SU-DHL-6 (cell line): ENCODE measurements around the gene TMEM245.

Source experiments
- EZH2phosphoT487 ChIP-seq: fragments of 200-600 bp; sonication (generic), shearing (Covaris generic); conservative IDR thresholded peaks from 2 replicates; pipeline ENCODE4 v1.6.1; 2018; ENCODE audit warnings: mild to moderate bottlenecking, antibody characterized with exemption, low read length, moderate library complexity, mixed read lengths
- TF ChIP-seq, protein P1 (sequence below): fragments of 200-600 bp; sonication (generic); IDR thresholded peaks from one replicate; pipeline ENCODE4 v1.5.1; 2017; ENCODE audit warnings: antibody characterized with exemption, mild to moderate bottlenecking, low read length, moderate library complexity; ENCODE audit not compliant: insufficient read depth, poor library complexity, severe bottlenecking

DNA sequence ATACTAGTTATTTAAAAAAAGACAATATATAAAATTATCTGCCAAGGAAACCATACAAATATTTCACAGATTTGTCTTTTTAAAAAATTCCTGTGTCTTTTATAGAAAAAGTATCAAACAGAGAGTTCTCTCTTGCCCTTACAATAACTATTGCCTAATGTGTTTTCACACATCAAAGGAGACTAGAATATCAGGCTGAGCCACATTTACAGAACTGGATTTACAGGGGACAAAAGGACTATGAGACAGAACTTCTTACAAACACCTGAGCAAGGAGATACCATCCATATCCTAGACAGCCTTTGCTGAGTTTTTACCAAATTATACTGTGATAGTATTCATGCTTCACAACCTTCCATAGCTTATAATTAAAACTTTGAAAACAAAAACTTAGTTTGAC, 34.2 kb downstream of the TMEM245 start:
- TF ChIP-seq, protein P1, sequence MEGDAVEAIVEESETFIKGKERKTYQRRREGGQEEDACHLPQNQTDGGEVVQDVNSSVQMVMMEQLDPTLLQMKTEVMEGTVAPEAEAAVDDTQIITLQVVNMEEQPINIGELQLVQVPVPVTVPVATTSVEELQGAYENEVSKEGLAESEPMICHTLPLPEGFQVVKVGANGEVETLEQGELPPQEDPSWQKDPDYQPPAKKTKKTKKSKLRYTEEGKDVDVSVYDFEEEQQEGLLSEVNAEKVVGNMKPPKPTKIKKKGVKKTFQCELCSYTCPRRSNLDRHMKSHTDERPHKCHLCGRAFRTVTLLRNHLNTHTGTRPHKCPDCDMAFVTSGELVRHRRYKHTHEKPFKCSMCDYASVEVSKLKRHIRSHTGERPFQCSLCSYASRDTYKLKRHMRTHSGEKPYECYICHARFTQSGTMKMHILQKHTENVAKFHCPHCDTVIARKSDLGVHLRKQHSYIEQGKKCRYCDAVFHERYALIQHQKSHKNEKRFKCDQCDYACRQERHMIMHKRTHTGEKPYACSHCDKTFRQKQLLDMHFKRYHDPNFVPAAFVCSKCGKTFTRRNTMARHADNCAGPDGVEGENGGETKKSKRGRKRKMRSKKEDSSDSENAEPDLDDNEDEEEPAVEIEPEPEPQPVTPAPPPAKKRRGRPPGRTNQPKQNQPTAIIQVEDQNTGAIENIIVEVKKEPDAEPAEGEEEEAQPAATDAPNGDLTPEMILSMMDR: no peak
- no peak for TF ChIP-seq EZH2phosphoT487
